ENCODE data around the gene UBTD2. TPM values are rescaled to one million over a fixed set of nuclear protein-coding genes. Genes with fewer than 3 reads are reported as not detected.

UBTD2 gene
- total and polyA plus RNA-seq, 2 experiments from 2014 or later = 17.9 to 46.3 TPM

- TF ChIP-seq ZNF462 (CRISPR knock-in tag; IDR thresholded peaks at IDR 0.05) (no peak), STAT1 (IDR thresholded peaks at IDR 0.05; ENCODE audit: unreplicated experiment) (no peak), CREB1 (CRISPR knock-in tag; IDR thresholded peaks at IDR 0.05; ENCODE audit: low read depth) (no peak), ZNF331 (CRISPR knock-in tag; IDR thresholded peaks at IDR 0.05; ENCODE audit: low read depth) (no peak), JUNB (IDR thresholded peaks at IDR 0.05; ENCODE audit: unreplicated experiment) (no peak)
Observed at GRCh38 chr5:172216345-172216744, 67.2 kb downstream of the UBTD2 start (continued).

- 0 out of 3 replicates have a peak, but pooled peaks cover 4% of the 10 kb centered on the region for H3K4me1 Mint-ChIP-seq
Observed at GRCh38 chr5:172213126-172213525, 70.4 kb downstream of the UBTD2 start.

More at GRCh38 chr5:172213126-172213525, 70.4 kb downstream of the UBTD2 start:
- Histone ChIP-seq H3F3A (replicated peaks; ENCODE audit: low read depth) (no peaks in the 10 kb centered on the region; the same call in 1 of the 2 replicates), H3K27me3 (ENCODE audit: insufficient read depth) (no peaks in the 10 kb centered on the region), H3K36me3 (ENCODE audit: insufficient read depth) (peaks cover 25% of the 10 kb centered on the region), H3K79me2 (replicated peaks; ENCODE audit: insufficient read depth) (peaks cover 34% of the 10 kb centered on the region), H3K4me1 (ENCODE audit: insufficient read depth) (no peaks in the 10 kb centered on the region), H2AFZ (no peak overlapping the region), H4K20me1 (replicated peaks; ENCODE audit: insufficient read depth) (peaks cover 30% of the 10 kb centered on the region), H3K27ac (ENCODE audit: low read depth) (no peak overlapping the region), H3K4me3 (no peak overlapping the region), H3K9me2 (ENCODE audit: insufficient read depth) (no peaks in the 10 kb centered on the region), H3K4me2 (no peak overlapping the region)
- Mint-ChIP-seq H3K27me3 (ENCODE audit: insufficient read depth, low read depth, poor library complexity) (no peaks in the 10 kb centered on the region), H3K36me3 (ENCODE audit: low read depth) (peaks cover 38% of the 10 kb centered on the region), H3K4me3 (no peak overlapping the region), H3K9me3 (no peaks in the 10 kb centered on the region), H3K27ac (no peak overlapping the region)
- TF ChIP-seq ETS1 (IDR thresholded peaks at IDR 0.05) = no peak
- DNase-seq (ENCODE audit: low spot score) (no peak), ATAC-seq (no peak)

Measured in GM23338 (cell line).